Lung (tissue), 12 donors: ENCODE data around the gene ASTN2. TPM values are rescaled to one million over a fixed set of nuclear protein-coding genes. Genes with fewer than 3 reads are reported as not detected.

Source experiments
- ATAC-seq: fragments of 200-7000 bp; cut with Tn5 transposase; one replicate; pipeline ENCODE4 v1.9.1; 2020; ENCODE audit warnings: moderate number of reproducible peaks; ENCODE audit not compliant: insufficient read depth, low FRiP score
- DNase-seq, 3 donors: peaks; one replicate each; pipeline ENCODE4 v3.0.0-alpha.2; 2013 to 2017
- H3K27ac ChIP-seq, 2 donors: one replicate each; pipeline ENCODE4 v1.5.1; 2013; ENCODE audit warnings: mild to moderate bottlenecking in 2 of 2, moderate library complexity in 2 of 2, control low read depth in 1 of 2, inconsistent platforms in 1 of 2, low read depth in 1 of 2, low read length in 1 of 2
- H3K27me3 ChIP-seq, 3 donors: one replicate each; pipeline ENCODE4 v1.5.1; 2013; ENCODE audit warnings: low read length in 2 of 3; ENCODE audit not compliant: control insufficient read depth in 3 of 3, insufficient read depth in 3 of 3
- H3K36me3 ChIP-seq, 4 donors: one replicate each; pipeline ENCODE4 v1.5.1; 2013; ENCODE audit warnings: low read length in 4 of 4, mild to moderate bottlenecking in 1 of 4, moderate library complexity in 1 of 4; ENCODE audit not compliant: control insufficient read depth in 4 of 4, insufficient read depth in 4 of 4
- H3K4me1 ChIP-seq, 5 donors: one replicate each; pipeline ENCODE4 v1.5.1; 2013; ENCODE audit warnings: low read length in 5 of 5, mild to moderate bottlenecking in 2 of 5, moderate library complexity in 1 of 5; ENCODE audit not compliant: control insufficient read depth in 5 of 5, insufficient read depth in 5 of 5
- H3K4me3 ChIP-seq: one replicate; pipeline ENCODE4 v1.5.1; 2013; ENCODE audit warnings: mild to moderate bottlenecking, control low read depth, moderate library complexity
- H3K9ac ChIP-seq, 2 donors: one replicate each; pipeline ENCODE4 v1.5.1; 2013; ENCODE audit warnings: low read length in 2 of 2, control low read depth in 1 of 2; ENCODE audit not compliant: insufficient read depth in 1 of 2
- H3K9me3 ChIP-seq, 4 donors: one replicate each; pipeline ENCODE4 v1.5.1; 2013; ENCODE audit warnings: low read length in 3 of 4, mild to moderate bottlenecking in 1 of 4, moderate library complexity in 1 of 4; ENCODE audit not compliant: control insufficient read depth in 4 of 4, insufficient read depth in 3 of 4
- CTCF ChIP-seq: IDR thresholded peaks from 2 replicates; pipeline ENCODE4 v1.5.1; 2012; ENCODE audit warnings: mild to moderate bottlenecking; ENCODE audit errors: control extremely low read depth, extremely low read depth
- WGBS, 2 donors: extraction: QIAGEN DNeasy Blood & Tissue Kit; methylation state at CpG; one replicate each; pipeline ENCODE4 v1.1.7; 2013; 5-methylcytosine and 5-hydroxymethylcytosine counted together
- polyA plus RNA-seq, 2 donors: library from polyadenylated mRNA; stranded (reverse); fragments of 200-250 nt; gene quantifications; one replicate each; pipeline ENCODE4 v1.2.1, GENCODE V29; 2013
- total RNA-seq, 2 donors: library from RNA; depleted of rRNA in 1 of 2; stranded (reverse); fragments of >200 nt in 1 of 2; gene quantifications; one replicate each; pipeline ENCODE4 v1.2.1, GENCODE V29; 2014 to 2021
- donor health status: control.
- donor health status: control.
- donor health status: Bipolar disorder and iron deficiency.
- donor health status: healthy.
- donor health status: DM: yes; HTN: yes; CAD: no.

The ASTN2 gene
- total and polyA plus RNA-seq, 4 donors = 1.4 to 7.0 (median 3.3) TPM

GRCh38 chr9:116430849-116431248, 984.0 kb downstream of the ASTN2 start:
- no peak for DNase-seq
- H3K36me3 ChIP-seq = no peaks in the 10 kb centered on the region

GRCh38 chr9:116425244-116425643, 989.6 kb downstream of the ASTN2 start:
- Histone ChIP-seq H3K27ac (no peak overlapping the region), H3K4me3 (no peak overlapping the region), H3K36me3 (no peaks in the 10 kb centered on the region), H3K9me3 (peaks cover 0 to 2% (median 0%) of the 10 kb centered on the region in 4 donors), H3K4me1 (no peaks in the 10 kb centered on the region), H3K27me3 (no peaks in the 10 kb centered on the region), H3K9ac (no peak overlapping the region)
- TF ChIP-seq CTCF = no peak
- WGBS, 2 donors = 72 to 95% methylated on average over 2 of the region's 2 CpGs
- ATAC-seq (no peak), DNase-seq (no peak)

More at GRCh38 chr9:116430849-116431248, 984.0 kb downstream of the ASTN2 start:
- Histone ChIP-seq H3K27me3 (no peaks in the 10 kb centered on the region), H3K27ac (no peak overlapping the region), H3K9ac (no peak overlapping the region), H3K9me3 (no peaks in the 10 kb centered on the region), H3K4me3 (no peak overlapping the region), H3K4me1 (no peaks in the 10 kb centered on the region)
- TF ChIP-seq CTCF = no peak
- WGBS, 2 donors = 73 to 85% methylated on average over 3 of the region's 3 CpGs
- no peak for ATAC-seq

GRCh38 chr9:116423149-116423548, 991.7 kb downstream of the ASTN2 start:
- H3K27ac ChIP-seq = no peak overlapping the region
- H3K27me3 ChIP-seq = no peaks in the 10 kb centered on the region
- DNase-seq (peak in 2 of 3 donors; percentile 14 to 40), ATAC-seq (no peak)
- no peak overlapping the region for H3K9ac ChIP-seq
- no peaks in the 10 kb centered on the region for H3K4me1 ChIP-seq
- TF ChIP-seq CTCF = no peak
- no peak overlapping the region for H3K4me3 ChIP-seq
- H3K36me3 ChIP-seq = no peaks in the 10 kb centered on the region
- peaks cover 0 to 4% (median 0%) of the 10 kb centered on the region in 4 donors for H3K9me3 ChIP-seq
- WGBS, 2 donors = 84 to 94% methylated on average over 1 of the region's 1 CpG
